ENCODE measurements around the gene UNC93B1.
A peak's percentile ranks its signal among the peaks of the same experiment; 100 is the strongest.

DNA sequence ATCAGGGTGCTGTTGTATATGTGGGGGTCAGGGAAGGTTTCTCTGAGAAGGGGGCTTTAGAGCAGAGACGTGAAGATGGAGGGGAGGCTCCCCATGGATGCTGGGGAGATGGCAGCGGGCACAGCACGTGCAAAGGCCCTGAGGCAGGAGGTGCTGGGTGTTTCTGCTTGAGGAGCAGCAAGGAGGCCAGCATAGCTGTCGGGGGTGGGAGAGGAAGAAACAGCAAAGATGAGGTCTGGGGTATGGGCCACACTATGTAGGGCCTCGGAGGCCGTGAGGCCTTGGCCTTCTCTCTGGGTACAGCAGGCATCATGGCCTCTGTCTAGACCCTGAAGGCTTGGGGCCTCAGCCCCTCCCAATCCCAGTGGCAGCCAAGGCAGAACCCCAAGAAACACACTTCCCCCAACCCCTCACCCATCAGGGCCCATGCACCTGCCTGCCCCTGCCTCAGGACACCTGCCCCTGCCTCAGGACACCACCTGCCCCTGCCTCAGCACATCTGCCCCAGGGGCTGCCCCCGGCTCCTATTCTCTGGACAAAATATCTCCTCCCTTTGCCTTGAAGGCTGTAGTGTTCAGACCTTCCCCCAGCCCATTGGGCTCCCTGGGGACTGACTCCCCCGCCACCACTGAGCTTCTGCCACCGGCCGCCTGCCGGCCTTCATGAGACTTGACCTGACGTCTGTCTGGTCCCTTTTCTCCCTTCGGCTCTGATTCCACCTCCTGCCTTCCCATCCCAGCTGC, 12.4 kb upstream of the UNC93B1 start:
- TF ChIP-seq EP300 (IDR thresholded peaks at IDR 0.05) (no peak), EHMT2 (IDR thresholded peaks at IDR 0.05; ENCODE audit: low read depth) (no peak), POLR2A (IDR thresholded peaks at IDR 0.05; ENCODE audit: low read length) (no peak; the same call in 1 of the 2 replicates), SMC3 (IDR thresholded peaks at IDR 0.05) (no peak), RAD21 (conservative IDR thresholded peaks at IDR 0.05 in 1 of 2, IDR thresholded peaks at IDR 0.05 in 1 of 2) (peak in 1 of 2 experiments; percentile 5; a peak in 1 of 5 replicates), BHLHE40 (IDR thresholded peaks at IDR 0.05; ENCODE audit: low read depth, low read length) (no peak), MAFK (IDR thresholded peaks at IDR 0.05; ENCODE audit: partially characterized antibody) (no peak), NPAS2 (CRISPR knock-in tag; IDR thresholded peaks at IDR 0.05; ENCODE audit: borderline replicate concordance) (no peak)
- TF ChIP-seq, protein P1, sequence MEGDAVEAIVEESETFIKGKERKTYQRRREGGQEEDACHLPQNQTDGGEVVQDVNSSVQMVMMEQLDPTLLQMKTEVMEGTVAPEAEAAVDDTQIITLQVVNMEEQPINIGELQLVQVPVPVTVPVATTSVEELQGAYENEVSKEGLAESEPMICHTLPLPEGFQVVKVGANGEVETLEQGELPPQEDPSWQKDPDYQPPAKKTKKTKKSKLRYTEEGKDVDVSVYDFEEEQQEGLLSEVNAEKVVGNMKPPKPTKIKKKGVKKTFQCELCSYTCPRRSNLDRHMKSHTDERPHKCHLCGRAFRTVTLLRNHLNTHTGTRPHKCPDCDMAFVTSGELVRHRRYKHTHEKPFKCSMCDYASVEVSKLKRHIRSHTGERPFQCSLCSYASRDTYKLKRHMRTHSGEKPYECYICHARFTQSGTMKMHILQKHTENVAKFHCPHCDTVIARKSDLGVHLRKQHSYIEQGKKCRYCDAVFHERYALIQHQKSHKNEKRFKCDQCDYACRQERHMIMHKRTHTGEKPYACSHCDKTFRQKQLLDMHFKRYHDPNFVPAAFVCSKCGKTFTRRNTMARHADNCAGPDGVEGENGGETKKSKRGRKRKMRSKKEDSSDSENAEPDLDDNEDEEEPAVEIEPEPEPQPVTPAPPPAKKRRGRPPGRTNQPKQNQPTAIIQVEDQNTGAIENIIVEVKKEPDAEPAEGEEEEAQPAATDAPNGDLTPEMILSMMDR (IDR thresholded peaks at IDR 0.05): no peak
- TF ChIP-seq, protein P2, sequence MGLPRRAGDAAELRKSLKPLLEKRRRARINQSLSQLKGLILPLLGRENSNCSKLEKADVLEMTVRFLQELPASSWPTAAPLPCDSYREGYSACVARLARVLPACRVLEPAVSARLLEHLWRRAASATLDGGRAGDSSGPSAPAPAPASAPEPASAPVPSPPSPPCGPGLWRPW (IDR thresholded peaks at IDR 0.05): no peak
- TF ChIP-seq, protein P3, sequence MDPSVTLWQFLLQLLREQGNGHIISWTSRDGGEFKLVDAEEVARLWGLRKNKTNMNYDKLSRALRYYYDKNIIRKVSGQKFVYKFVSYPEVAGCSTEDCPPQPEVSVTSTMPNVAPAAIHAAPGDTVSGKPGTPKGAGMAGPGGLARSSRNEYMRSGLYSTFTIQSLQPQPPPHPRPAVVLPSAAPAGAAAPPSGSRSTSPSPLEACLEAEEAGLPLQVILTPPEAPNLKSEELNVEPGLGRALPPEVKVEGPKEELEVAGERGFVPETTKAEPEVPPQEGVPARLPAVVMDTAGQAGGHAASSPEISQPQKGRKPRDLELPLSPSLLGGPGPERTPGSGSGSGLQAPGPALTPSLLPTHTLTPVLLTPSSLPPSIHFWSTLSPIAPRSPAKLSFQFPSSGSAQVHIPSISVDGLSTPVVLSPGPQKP (IDR thresholded peaks at IDR 0.05; ENCODE audit: low read depth, low read length): no peak
- TF ChIP-seq, protein P4, sequence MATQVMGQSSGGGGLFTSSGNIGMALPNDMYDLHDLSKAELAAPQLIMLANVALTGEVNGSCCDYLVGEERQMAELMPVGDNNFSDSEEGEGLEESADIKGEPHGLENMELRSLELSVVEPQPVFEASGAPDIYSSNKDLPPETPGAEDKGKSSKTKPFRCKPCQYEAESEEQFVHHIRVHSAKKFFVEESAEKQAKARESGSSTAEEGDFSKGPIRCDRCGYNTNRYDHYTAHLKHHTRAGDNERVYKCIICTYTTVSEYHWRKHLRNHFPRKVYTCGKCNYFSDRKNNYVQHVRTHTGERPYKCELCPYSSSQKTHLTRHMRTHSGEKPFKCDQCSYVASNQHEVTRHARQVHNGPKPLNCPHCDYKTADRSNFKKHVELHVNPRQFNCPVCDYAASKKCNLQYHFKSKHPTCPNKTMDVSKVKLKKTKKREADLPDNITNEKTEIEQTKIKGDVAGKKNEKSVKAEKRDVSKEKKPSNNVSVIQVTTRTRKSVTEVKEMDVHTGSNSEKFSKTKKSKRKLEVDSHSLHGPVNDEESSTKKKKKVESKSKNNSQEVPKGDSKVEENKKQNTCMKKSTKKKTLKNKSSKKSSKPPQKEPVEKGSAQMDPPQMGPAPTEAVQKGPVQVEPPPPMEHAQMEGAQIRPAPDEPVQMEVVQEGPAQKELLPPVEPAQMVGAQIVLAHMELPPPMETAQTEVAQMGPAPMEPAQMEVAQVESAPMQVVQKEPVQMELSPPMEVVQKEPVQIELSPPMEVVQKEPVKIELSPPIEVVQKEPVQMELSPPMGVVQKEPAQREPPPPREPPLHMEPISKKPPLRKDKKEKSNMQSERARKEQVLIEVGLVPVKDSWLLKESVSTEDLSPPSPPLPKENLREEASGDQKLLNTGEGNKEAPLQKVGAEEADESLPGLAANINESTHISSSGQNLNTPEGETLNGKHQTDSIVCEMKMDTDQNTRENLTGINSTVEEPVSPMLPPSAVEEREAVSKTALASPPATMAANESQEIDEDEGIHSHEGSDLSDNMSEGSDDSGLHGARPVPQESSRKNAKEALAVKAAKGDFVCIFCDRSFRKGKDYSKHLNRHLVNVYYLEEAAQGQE (IDR thresholded peaks at IDR 0.05): no peak

Data from A549 (cell line).